IMR-90 (cell line): ENCODE measurements around the gene NEU1.
A peak's percentile ranks its signal among the peaks of the same experiment; 100 is the strongest.

Experiments used
- BHLHE40 ChIP-seq: fragments of 150-350 bp; IDR thresholded peaks from 2 replicates; pipeline ENCODE4 v1.6.1; 2016; ENCODE audit warnings: mild to moderate bottlenecking, low read depth, low read length
- CEBPB ChIP-seq: IDR thresholded peaks from 2 replicates; pipeline ENCODE4 v1.6.1; 2012; ENCODE audit warnings: low read depth, low read length, improper control_type of control experiment
- CTCF ChIP-seq: conservative IDR thresholded peaks from 2 replicates; pipeline ENCODE4 v1.5.1; 2012; ENCODE audit warnings: mild to moderate bottlenecking, low read depth, low read length, improper control_type of control experiment
- FOS ChIP-seq: fragments of 150-350 bp; IDR thresholded peaks from 2 replicates; pipeline ENCODE4 v1.6.1; 2016; ENCODE audit warnings: low read depth, low read length
- MAFK ChIP-seq: IDR thresholded peaks from 2 replicates; pipeline ENCODE4 v1.6.1; 2012; ENCODE audit warnings: low read depth, low read length, improper control_type of control experiment
- MAZ ChIP-seq: IDR thresholded peaks from 2 replicates; pipeline ENCODE4 v1.6.1; 2012; ENCODE audit warnings: low read depth, mild to moderate bottlenecking, low read length, improper control_type of control experiment, moderate library complexity, borderline replicate concordance
- MXI1 ChIP-seq: IDR thresholded peaks from 2 replicates; pipeline ENCODE4 v1.6.1; 2012; ENCODE audit warnings: low read depth, mild to moderate bottlenecking, low read length, moderate library complexity, borderline replicate concordance
- POLR2A ChIP-seq: IDR thresholded peaks from 2 replicates; pipeline ENCODE4 v1.6.1; 2012; ENCODE audit warnings: mild to moderate bottlenecking, low read depth, low read length
- RAD21 ChIP-seq: IDR thresholded peaks from 2 replicates; pipeline ENCODE4 v1.6.1; 2012; ENCODE audit warnings: low read length, improper control_type of control experiment
- RCOR1 ChIP-seq: IDR thresholded peaks from 2 replicates; pipeline ENCODE4 v1.6.1; 2012; ENCODE audit warnings: mild to moderate bottlenecking, low read length, improper control_type of control experiment; ENCODE audit not compliant: insufficient replicate concordance
- RFX5 ChIP-seq: IDR thresholded peaks from 2 replicates; pipeline ENCODE4 v1.8.0; 2012; ENCODE audit warnings: low read depth, mild to moderate bottlenecking, low read length, moderate library complexity
- SMC3 ChIP-seq: fragments of 150-350 bp; IDR thresholded peaks from 2 replicates; pipeline ENCODE4 v1.6.1; 2016; ENCODE audit warnings: low read depth, mild to moderate bottlenecking, antibody characterized with exemption, low read length, moderate library complexity
- USF2 ChIP-seq: fragments of 150-350 bp; IDR thresholded peaks from 2 replicates; pipeline ENCODE4 v1.6.1; 2017; ENCODE audit warnings: mild to moderate bottlenecking, antibody characterized with exemption, low read length, low read depth
- TF ChIP-seq, protein P1 (sequence below): fragments of 150-350 bp; IDR thresholded peaks from 2 replicates; pipeline ENCODE4 v1.6.1; 2016; ENCODE audit warnings: low read depth, mild to moderate bottlenecking, low read length, moderate library complexity, borderline replicate concordance

DNA sequence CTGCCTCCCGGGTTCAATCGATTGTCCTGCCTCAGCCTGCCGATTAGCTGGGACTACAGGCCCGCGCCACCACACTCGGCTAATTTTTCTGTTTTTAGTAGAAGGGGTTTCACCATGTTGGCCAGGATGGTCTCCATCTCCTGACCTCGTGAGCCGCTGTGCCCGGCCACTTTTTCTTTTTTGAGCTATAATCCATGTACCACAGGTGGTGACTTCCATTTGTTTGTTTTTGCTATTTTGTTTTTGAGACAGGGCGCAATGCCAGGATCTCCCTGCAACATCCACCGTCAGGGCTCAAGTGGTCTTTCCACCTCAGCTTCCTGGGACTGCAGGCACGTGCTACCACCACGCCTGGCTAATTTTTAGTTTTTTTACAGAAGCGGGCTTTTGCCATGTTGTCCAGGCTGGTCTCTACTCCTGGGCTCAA is 26.6 kb downstream of the NEU1 start:
- TF ChIP-seq POLR2A: no peak
- TF ChIP-seq USF2: no peak
- TF ChIP-seq CTCF: no peak
- TF ChIP-seq RAD21: no peak
- TF ChIP-seq, protein P1, sequence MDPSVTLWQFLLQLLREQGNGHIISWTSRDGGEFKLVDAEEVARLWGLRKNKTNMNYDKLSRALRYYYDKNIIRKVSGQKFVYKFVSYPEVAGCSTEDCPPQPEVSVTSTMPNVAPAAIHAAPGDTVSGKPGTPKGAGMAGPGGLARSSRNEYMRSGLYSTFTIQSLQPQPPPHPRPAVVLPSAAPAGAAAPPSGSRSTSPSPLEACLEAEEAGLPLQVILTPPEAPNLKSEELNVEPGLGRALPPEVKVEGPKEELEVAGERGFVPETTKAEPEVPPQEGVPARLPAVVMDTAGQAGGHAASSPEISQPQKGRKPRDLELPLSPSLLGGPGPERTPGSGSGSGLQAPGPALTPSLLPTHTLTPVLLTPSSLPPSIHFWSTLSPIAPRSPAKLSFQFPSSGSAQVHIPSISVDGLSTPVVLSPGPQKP: no peak
- TF ChIP-seq CEBPB: no peak
- peak; percentile 66; the same call in 1 of the 2 replicates for TF ChIP-seq MXI1
- TF ChIP-seq RCOR1: no peak
- TF ChIP-seq MAZ: no peak
- no peak for TF ChIP-seq SMC3
- TF ChIP-seq BHLHE40: peak; percentile 64
- no peak for TF ChIP-seq FOS
- no peak for TF ChIP-seq RFX5
- TF ChIP-seq MAFK: no peak
